PC-3 (cell line): ENCODE data around the gene VIM. TPM values are rescaled to one million over a fixed set of nuclear protein-coding genes. Genes with fewer than 3 reads are reported as not detected.

Experiments
- ATAC-seq: fragments of 200-7000 bp; cut with Tn5 transposase; 2 replicates; pipeline ENCODE4 v1.9.1; 2020; ENCODE audit warnings: mild to moderate bottlenecking, moderate library complexity
- BruUV-seq: library from RNA; stranded (reverse); fragments of 400-500 nt; replicated peaks from 2 replicates; lab custom pipeline; 2021; lab: Mats Ljungman, UMichigan
- CTCF ChIA-PET: fragments of 300-600 bp; sonication (Branson Sonifier 250); formaldehyde crosslinking; loops from one replicate; lab custom pipeline; 2022; ENCODE audit warnings: antibody characterized with exemption; lab: Charles Lee
- POLR2A ChIA-PET: fragments of 300-600 bp; sonication (Branson Sonifier 250); formaldehyde crosslinking; loops from one replicate; lab custom pipeline; 2022; ENCODE audit warnings: antibody characterized with exemption; ENCODE audit not compliant: unreplicated experiment; lab: Charles Lee
- DNase-seq: peaks from one replicate; pipeline ENCODE4 v3.0.0-alpha.2; 2015
- H2AFZ ChIP-seq: fragments of 300-600 bp; sonication (generic); 2 replicates; pipeline ENCODE4 v1.6.0; 2016; ENCODE audit warnings: antibody characterized with exemption, low read length
- H3F3A ChIP-seq: fragments of 300-600 bp; sonication (generic); one replicate; pipeline ENCODE4 v1.6.0; 2017; ENCODE audit warnings: antibody characterized with exemption, low read length, control low read depth, mild to moderate bottlenecking; ENCODE audit not compliant: unreplicated experiment
- H3K27ac ChIP-seq: fragments of 300-600 bp; sonication (generic); 2 replicates; pipeline ENCODE4 v1.5.1; 2016; ENCODE audit warnings: mild to moderate bottlenecking, low read length
- H3K27me3 ChIP-seq: fragments of 300-600 bp; sonication (generic); 2 replicates; pipeline ENCODE4 v1.6.1; 2016; ENCODE audit warnings: low read length, mixed read lengths
- H3K36me3 ChIP-seq: fragments of 300-600 bp; sonication (generic); 2 replicates; pipeline ENCODE4 v1.6.1; 2016; ENCODE audit warnings: low read depth, mixed run types, low read length, mixed read lengths
- H3K4me1 ChIP-seq: fragments of 300-600 bp; sonication (generic); 2 replicates; pipeline ENCODE4 v1.5.1; 2016; ENCODE audit warnings: low read length; ENCODE audit not compliant: insufficient read depth
- H3K4me2 ChIP-seq: fragments of 300-600 bp; sonication (generic); 2 replicates; pipeline ENCODE4 v1.6.0; 2016; ENCODE audit warnings: low read length
- H3K4me3 ChIP-seq: fragments of 300-600 bp; sonication (generic); 2 replicates; pipeline ENCODE4 v1.5.1; 2016; ENCODE audit warnings: mild to moderate bottlenecking, low read length, mixed read lengths
- H3K79me2 ChIP-seq: fragments of 300-600 bp; sonication (generic); 2 replicates; pipeline ENCODE4 v1.6.1; 2017; ENCODE audit warnings: low read length, mixed read lengths
- H3K9ac ChIP-seq: fragments of 300-600 bp; sonication (generic); 2 replicates; pipeline ENCODE4 v1.6.0; 2016; ENCODE audit warnings: mild to moderate bottlenecking, low read length
- H3K9me2 ChIP-seq: fragments of 300-600 bp; sonication (generic); replicated peaks from 2 replicates; pipeline ENCODE4 v1.6.1; 2016; ENCODE audit warnings: mixed run types, low read length, mixed read lengths
- H3K9me3 ChIP-seq: fragments of 300-600 bp; sonication (generic); 2 replicates; pipeline ENCODE4 v1.6.1; 2016; ENCODE audit warnings: low read length, mixed read lengths
- H4K20me1 ChIP-seq: fragments of 300-600 bp; sonication (generic); 2 replicates; pipeline ENCODE4 v1.6.1; 2016; ENCODE audit warnings: low read length, mixed read lengths
- EZH2 ChIP-seq: fragments of 300-600 bp; sonication (generic); IDR thresholded peaks from one replicate; pipeline ENCODE4 v1.6.1; 2017; ENCODE audit warnings: antibody characterized with exemption, mild to moderate bottlenecking, low read length; ENCODE audit not compliant: unreplicated experiment
- EZH2phosphoT487 ChIP-seq: fragments of 300-600 bp; sonication (generic); IDR thresholded peaks from 2 replicates; pipeline ENCODE4 v1.6.1; 2018; ENCODE audit warnings: mild to moderate bottlenecking, antibody characterized with exemption, low read length, borderline replicate concordance
- intact Hi-C: fragments of 100-400 bp; cut with micrococcal nuclease; formaldehyde crosslinking; loops from 2 replicates; pipeline ENCODE4 v1.9.0; 2023
- total RNA-seq: library from RNA; depleted of rRNA; stranded (reverse); fragments of >200 nt; gene quantifications from 2 replicates; pipeline ENCODE4 v1.2.3, GENCODE V29; 2014
- TF ChIP-seq, protein P1 (sequence below): fragments of 300-600 bp; sonication (generic); conservative IDR thresholded peaks from 2 replicates; pipeline ENCODE4 v1.5.1; 2017; ENCODE audit warnings: antibody characterized with exemption, low read depth, mild to moderate bottlenecking, low read length

Gene VIM
- total RNA-seq, 1 experiment from 2014 or later = 469 TPM

DNA sequence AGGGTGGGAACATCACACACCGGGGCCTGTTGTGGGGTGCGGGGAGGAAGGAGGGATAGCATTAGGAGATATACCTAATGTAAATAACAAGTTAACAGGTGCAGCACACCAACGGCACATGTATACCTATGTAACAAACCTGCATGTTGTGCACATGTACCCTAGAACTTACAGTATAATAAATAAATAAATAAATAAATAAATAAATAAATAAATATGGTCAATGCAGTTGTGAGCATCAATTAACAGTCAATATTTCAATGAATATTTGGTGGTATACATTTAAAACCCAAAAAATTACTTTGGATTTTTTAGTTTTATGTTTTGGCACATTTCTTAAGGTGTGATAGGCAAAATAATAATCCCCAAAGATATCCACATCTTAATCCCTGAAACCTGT lies 42.2 kb upstream of the VIM start:
- H2AFZ ChIP-seq = no peak overlapping the region
- H3K79me2 ChIP-seq = no peaks in the 10 kb centered on the region
- no peaks in the 10 kb centered on the region for H3F3A ChIP-seq
- H3K9me2 ChIP-seq = no peaks in the 10 kb centered on the region
- ChIA-PET POLR2A (no interaction called here), CTCF (no interaction called here)
- intact Hi-C loops = no loop called here
- no peak overlapping the region for H3K9ac ChIP-seq
- DNase-seq (no peak), ATAC-seq (no peak)
- no peaks in the 10 kb centered on the region for H3K9me3 ChIP-seq
- no peak overlapping the region for H3K4me3 ChIP-seq
- H3K36me3 ChIP-seq = no peaks in the 10 kb centered on the region
- no peak overlapping the region for H3K27ac ChIP-seq
- BruUV-seq = no TSS peak
- TF ChIP-seq, protein P1, sequence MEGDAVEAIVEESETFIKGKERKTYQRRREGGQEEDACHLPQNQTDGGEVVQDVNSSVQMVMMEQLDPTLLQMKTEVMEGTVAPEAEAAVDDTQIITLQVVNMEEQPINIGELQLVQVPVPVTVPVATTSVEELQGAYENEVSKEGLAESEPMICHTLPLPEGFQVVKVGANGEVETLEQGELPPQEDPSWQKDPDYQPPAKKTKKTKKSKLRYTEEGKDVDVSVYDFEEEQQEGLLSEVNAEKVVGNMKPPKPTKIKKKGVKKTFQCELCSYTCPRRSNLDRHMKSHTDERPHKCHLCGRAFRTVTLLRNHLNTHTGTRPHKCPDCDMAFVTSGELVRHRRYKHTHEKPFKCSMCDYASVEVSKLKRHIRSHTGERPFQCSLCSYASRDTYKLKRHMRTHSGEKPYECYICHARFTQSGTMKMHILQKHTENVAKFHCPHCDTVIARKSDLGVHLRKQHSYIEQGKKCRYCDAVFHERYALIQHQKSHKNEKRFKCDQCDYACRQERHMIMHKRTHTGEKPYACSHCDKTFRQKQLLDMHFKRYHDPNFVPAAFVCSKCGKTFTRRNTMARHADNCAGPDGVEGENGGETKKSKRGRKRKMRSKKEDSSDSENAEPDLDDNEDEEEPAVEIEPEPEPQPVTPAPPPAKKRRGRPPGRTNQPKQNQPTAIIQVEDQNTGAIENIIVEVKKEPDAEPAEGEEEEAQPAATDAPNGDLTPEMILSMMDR = no peak
- TF ChIP-seq EZH2 (no peak), EZH2phosphoT487 (no peak)
- no peaks in the 10 kb centered on the region for H4K20me1 ChIP-seq
- no peaks in the 10 kb centered on the region for H3K27me3 ChIP-seq
- H3K4me2 ChIP-seq = no peak overlapping the region
- no peaks in the 10 kb centered on the region for H3K4me1 ChIP-seq

DNA sequence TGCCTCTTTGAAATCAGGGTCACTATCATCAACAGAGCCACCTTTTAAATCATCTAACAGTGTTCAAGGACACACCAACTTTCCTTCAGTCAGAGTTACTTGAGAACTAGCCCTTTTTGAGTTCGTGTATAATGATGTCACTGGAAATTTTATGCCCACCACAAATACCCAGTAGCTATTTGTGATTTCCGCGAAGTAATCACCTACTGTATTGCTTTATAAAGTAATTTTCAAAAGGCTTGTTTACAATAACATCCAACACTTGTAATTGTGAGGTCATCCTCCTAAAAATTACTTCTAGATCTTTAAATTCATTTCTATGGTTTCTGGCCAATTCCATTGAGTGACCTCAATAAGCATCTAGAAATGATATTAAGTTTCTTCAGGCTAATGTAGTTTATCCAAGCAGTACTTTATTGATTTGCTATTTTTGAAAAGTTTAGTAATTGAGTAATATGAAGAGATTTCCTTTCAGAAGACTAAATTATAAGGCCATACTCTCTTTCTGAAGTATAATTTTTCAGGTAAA lies 39.3 kb upstream of the VIM start:
- no peak for DNase-seq
- ChIA-PET POLR2A (interaction anchor here (0.6 kb wide), 1 partner anchor 40 kb away, joined by 4 read pairs; the partner anchor contains the start of gene VIM), CTCF (no interaction called here)
- Histone ChIP-seq H3K27me3 (no peaks in the 10 kb centered on the region), H3K79me2 (no peaks in the 10 kb centered on the region), H3K4me3 (no peak overlapping the region), H3K27ac (no peak overlapping the region), H3K9me3 (no peaks in the 10 kb centered on the region), H3F3A (no peaks in the 10 kb centered on the region), H4K20me1 (no peaks in the 10 kb centered on the region), H3K9ac (no peak overlapping the region), H3K4me2 (no peak overlapping the region), H3K4me1 (no peaks in the 10 kb centered on the region), H3K36me3 (no peaks in the 10 kb centered on the region), H3K9me2 (no peaks in the 10 kb centered on the region), H2AFZ (no peak overlapping the region)
- ATAC-seq = no peak
- BruUV-seq = no TSS peak
- intact Hi-C loops = no loop called here
- TF ChIP-seq, protein P1 = no peak
- TF ChIP-seq EZH2phosphoT487 (no peak), EZH2 (no peak)

DNA sequence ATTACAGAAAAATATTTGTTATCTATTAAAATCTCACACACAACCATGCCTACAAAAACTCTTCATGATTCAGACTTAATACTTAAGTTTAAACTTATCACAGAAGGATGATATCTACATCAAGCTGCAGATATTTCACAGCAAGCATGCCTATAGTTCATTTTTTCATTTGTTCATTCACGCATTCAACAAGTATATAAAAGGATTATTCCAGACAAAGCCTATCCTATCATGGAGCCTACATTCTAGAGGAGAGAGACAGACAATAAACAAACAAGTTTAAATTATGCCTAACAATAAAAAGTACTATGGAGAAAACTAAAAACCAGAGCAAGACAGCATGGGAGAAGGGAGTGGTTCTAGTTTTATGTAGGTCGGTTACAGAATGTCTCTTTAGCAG lies 37.4 kb upstream of the VIM start:
- CTCF ChIA-PET = no interaction called here
- no peak overlapping the region for H3K9ac ChIP-seq
- no peaks in the 10 kb centered on the region for H3K27me3 ChIP-seq

More for the DNA sequence above, 37.4 kb upstream of the VIM start:
- ATAC-seq (no peak), DNase-seq (no peak)
- intact Hi-C loops = no loop called here
- TF ChIP-seq EZH2 = no peak
- no peak for TF ChIP-seq EZH2phosphoT487
- TF ChIP-seq, protein P1 = no peak
- Histone ChIP-seq H3K27ac (no peak overlapping the region), H3K9me3 (no peaks in the 10 kb centered on the region), H3K79me2 (no peaks in the 10 kb centered on the region), H3K4me2 (no peak overlapping the region), H3F3A (no peaks in the 10 kb centered on the region), H3K9me2 (no peaks in the 10 kb centered on the region), H3K4me1 (no peaks in the 10 kb centered on the region), H2AFZ (no peak overlapping the region), H3K36me3 (no peaks in the 10 kb centered on the region), H4K20me1 (no peaks in the 10 kb centered on the region), H3K4me3 (no peak overlapping the region)
- no TSS peak for BruUV-seq
- POLR2A ChIA-PET = no interaction called here
